CD4-positive, alpha-beta memory T cell (primary cell): ENCODE measurements around the gene ATG13. TPM values are rescaled to one million over a fixed set of nuclear protein-coding genes. Genes with fewer than 3 reads are reported as not detected.
"Not testable (repeated sequence)": the region's sequence is repeated elsewhere in the genome, so short reads cannot be mapped to it uniquely, and the experiment has no call there.

Experiments used
- CTCF ChIA-PET: fragments of 350-600 bp; sonication (Branson Sonifier 250); formaldehyde crosslinking; loops from one replicate; lab custom pipeline; 2021; ENCODE audit warnings: inconsistent platforms; ENCODE audit not compliant: partially characterized antibody; lab: Charles Lee
- POLR2A ChIA-PET: fragments of 350-600 bp; sonication (Branson Sonifier 250); formaldehyde crosslinking; loops from one replicate; lab custom pipeline; 2021; ENCODE audit not compliant: partially characterized antibody; lab: Charles Lee
- DNase-seq, 5 donors: peaks; one replicate each; pipeline versions ENCODE4 v3.0.0 to v3.0.0-alpha.2; 2020 to 2022; ENCODE audit warnings: mixed read lengths in 1 of 5
- H3K27ac ChIP-seq: one replicate; pipeline ENCODE4 v1.7.0; 2013; ENCODE audit warnings: low read depth, low read length
- H3K27me3 ChIP-seq: 2 replicates; pipeline ENCODE4 v1.7.0; 2013; ENCODE audit warnings: mild to moderate bottlenecking, low read length, moderate library complexity; ENCODE audit not compliant: insufficient read depth
- H3K36me3 ChIP-seq: 2 replicates; pipeline ENCODE4 v1.7.0; 2013; ENCODE audit warnings: mild to moderate bottlenecking, low read length, moderate library complexity; ENCODE audit not compliant: insufficient read depth
- H3K4me1 ChIP-seq: 2 replicates; pipeline ENCODE4 v1.7.0; 2013; ENCODE audit warnings: mild to moderate bottlenecking, low read length, moderate library complexity; ENCODE audit not compliant: insufficient read depth
- H3K4me3 ChIP-seq, 2 donors: one replicate each; pipeline ENCODE4 v1.7.0; 2013; ENCODE audit warnings: low read length in 2 of 2, mild to moderate bottlenecking in 1 of 2
- H3K9me3 ChIP-seq, 2 donors: one replicate each; pipeline ENCODE4 v1.7.0; 2013; ENCODE audit warnings: low read length in 2 of 2, control low read depth in 1 of 2; ENCODE audit not compliant: control insufficient read depth in 1 of 2
- H3K27ac Mint-ChIP-seq, 7 donors: one replicate each; pipeline ENCODE4 v1.8.0; 2020 to 2021; ENCODE audit warnings: mixed read lengths in 7 of 7, mild to moderate bottlenecking in 6 of 7, inconsistent platforms in 3 of 7, moderate library complexity in 3 of 7
- H3K27me3 Mint-ChIP-seq, 2 donors: one replicate each; pipeline ENCODE4 v1.8.0; 2020 to 2021; ENCODE audit warnings: mixed read lengths in 2 of 2
- H3K36me3 Mint-ChIP-seq, 2 donors: one replicate each; pipeline ENCODE4 v1.8.0; 2020 to 2021; ENCODE audit warnings: mixed read lengths in 2 of 2, inconsistent platforms in 1 of 2, mild to moderate bottlenecking in 1 of 2
- H3K4me1 Mint-ChIP-seq, 4 donors: one replicate each; pipeline ENCODE4 v1.8.0; 2020 to 2021; ENCODE audit warnings: mixed read lengths in 4 of 4, mild to moderate bottlenecking in 1 of 4
- H3K4me3 Mint-ChIP-seq, 8 donors: one replicate each; pipeline ENCODE4 v1.8.0; 2020 to 2021; ENCODE audit warnings: mixed read lengths in 8 of 8, mild to moderate bottlenecking in 7 of 8, moderate library complexity in 6 of 8, inconsistent platforms in 3 of 8
- H3K9me3 Mint-ChIP-seq, 8 donors: one replicate each; pipeline ENCODE4 v1.8.0; 2020 to 2021; ENCODE audit warnings: mixed read lengths in 8 of 8, mild to moderate bottlenecking in 5 of 8, inconsistent platforms in 3 of 8, moderate library complexity in 1 of 8
- intact Hi-C: fragments of 100-400 bp; cut with micrococcal nuclease; formaldehyde crosslinking; loops from one replicate; pipeline ENCODE4 v1.15.1; 2023
- polyA plus RNA-seq, 2 donors: library from polyadenylated mRNA; unstranded; fragments of 300-500 nt; fragmentation: Illumina TruSeq; gene quantifications; one replicate each; pipeline ENCODE4 v1.2.3, GENCODE V29; 2021
- total RNA-seq, 2 experiments: library from RNA; stranded (reverse); gene quantifications; one replicate each; pipeline ENCODE4 v1.2.3, GENCODE V29; 2021

The ATG13 gene
- total and polyA plus RNA-seq, 4 experiments from 2014 or later: 64.2 to 96.2 (median 76.0) TPM

DNA sequence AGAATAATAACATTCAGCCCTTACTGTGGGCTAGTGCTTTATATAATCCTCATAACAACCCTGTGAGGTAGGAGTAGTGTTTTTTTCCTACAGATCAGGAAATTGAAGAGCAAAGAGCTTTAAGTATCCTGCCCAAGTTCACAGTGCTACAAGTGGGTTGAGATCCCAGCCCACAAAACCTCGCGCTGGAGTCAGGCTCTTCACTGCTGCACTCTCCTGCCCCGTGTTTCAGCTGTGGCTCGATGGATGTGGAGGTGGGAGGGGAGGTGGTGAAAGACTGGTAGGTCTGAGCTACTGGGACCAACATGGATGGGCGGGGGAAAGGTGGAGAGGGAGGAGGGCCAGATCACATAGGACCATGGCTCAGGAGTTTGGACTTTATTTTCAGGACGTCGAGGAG, 89.5 kb downstream of the ATG13 start:
- Mint-ChIP-seq H3K4me3 (no peak overlapping the region), H3K27ac (peak overlapping the region in 3 of 7 donors; percentile 1 to 57 (median 42)), H3K4me1 (peaks cover 12 to 18% (median 15%) of the 10 kb centered on the region in 4 donors), H3K9me3 (no peaks in the 10 kb centered on the region), H3K27me3 (no peaks in the 10 kb centered on the region), H3K36me3 (peaks cover 18 to 47% of the 10 kb centered on the region in 2 donors)
- Histone ChIP-seq H3K4me3 (no peak overlapping the region), H3K27me3 (no peaks in the 10 kb centered on the region), H3K9me3 (no peaks in the 10 kb centered on the region), H3K36me3 (peaks cover 44% of the 10 kb centered on the region), H3K27ac (no peak overlapping the region), H3K4me1 (peaks cover 16% of the 10 kb centered on the region)
- POLR2A ChIA-PET: no interaction called here
- CTCF ChIA-PET: interaction anchor here (1.5 kb wide), 1 partner anchor 37 kb away, joined by 7 read pairs; no protein-coding TSS in a partner anchor
- DNase-seq: no peak
- intact Hi-C loops: no loop called here

DNA sequence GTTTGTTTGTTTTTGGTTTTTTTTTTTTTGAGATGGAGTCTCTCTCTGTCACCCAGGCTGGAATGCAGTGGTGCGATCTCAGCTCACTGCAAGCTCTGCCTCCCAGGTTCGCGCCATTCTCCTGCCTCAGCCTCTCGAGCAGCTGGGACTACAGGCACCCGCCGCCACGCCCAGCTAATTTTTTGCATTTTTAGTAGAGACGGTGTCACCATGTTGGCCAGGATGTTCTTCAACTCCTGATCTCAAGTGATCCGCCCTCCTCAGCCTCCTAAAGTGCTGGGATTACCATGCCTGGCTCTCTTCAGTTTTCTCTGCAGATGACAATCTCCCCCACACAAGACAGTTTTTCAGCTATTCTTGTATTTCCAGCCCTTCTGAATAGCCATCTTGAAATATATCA, 92.0 kb downstream of the ATG13 start:
- POLR2A ChIA-PET: interaction anchor here (1.2 kb wide), 1 partner anchor 8 kb away, joined by 4 read pairs; the partner anchor contains the start of gene ZNF408
- H3K4me3 ChIP-seq, H3K27me3 Mint-ChIP-seq, H3K9me3 Mint-ChIP-seq, intact Hi-C loops, H3K4me1 ChIP-seq, H3K4me3 Mint-ChIP-seq, CTCF ChIA-PET, H3K27me3 ChIP-seq, DNase-seq, H3K27ac ChIP-seq, H3K4me1 Mint-ChIP-seq, H3K9me3 ChIP-seq: not testable (repeated sequence)
- Mint-ChIP-seq H3K27ac (peak overlapping the region in 1 of 7 donors; percentile 64), H3K36me3 (peaks cover 4 to 26% of the 10 kb centered on the region in 2 donors)
- peaks cover 25% of the 10 kb centered on the region for H3K36me3 ChIP-seq

DNA sequence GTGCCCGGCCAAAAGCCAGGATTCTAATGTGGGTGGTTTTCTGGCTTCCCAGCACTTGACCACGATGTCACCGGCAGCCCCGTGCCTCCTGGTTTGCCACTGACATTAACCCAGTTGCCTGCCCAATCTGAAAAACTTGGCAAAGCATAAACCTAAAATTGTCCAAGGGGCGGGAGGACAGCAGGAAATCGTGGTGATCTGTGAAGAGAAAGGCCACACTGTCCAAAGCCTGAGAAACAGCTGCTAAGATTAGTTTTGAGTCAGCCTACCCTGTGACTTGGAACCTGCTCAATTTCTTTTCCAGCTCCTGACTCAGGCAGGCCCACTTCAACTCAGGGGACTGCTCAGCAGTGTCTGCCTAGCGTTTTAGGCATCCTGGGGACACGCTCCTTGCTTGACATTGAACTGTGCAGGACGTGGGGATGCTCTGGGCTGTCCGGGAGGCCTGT, 93.5 kb downstream of the ATG13 start:
- POLR2A ChIA-PET: interaction anchor here (1.1 kb wide), 1 partner anchor 10 kb away, joined by 3 read pairs; the partner anchor contains the start of genes ARHGAP1 and ZNF408
- intact Hi-C loops: no loop called here
- Mint-ChIP-seq H3K27me3 (no peaks in the 10 kb centered on the region), H3K4me3 (no peak overlapping the region), H3K27ac (peak overlapping the region in 1 of 7 donors; percentile 29), H3K9me3 (no peaks in the 10 kb centered on the region), H3K36me3 (peaks cover 4 to 19% of the 10 kb centered on the region in 2 donors), H3K4me1 (peaks cover 0 to 6% (median 2%) of the 10 kb centered on the region in 4 donors)
- H3K9me3 ChIP-seq: no peaks in the 10 kb centered on the region
- peaks cover 11% of the 10 kb centered on the region for H3K36me3 ChIP-seq
- H3K27me3 ChIP-seq: no peaks in the 10 kb centered on the region
- no peak overlapping the region for H3K27ac ChIP-seq
- CTCF ChIA-PET: no interaction called here
- H3K4me1 ChIP-seq: no peaks in the 10 kb centered on the region
- no peak overlapping the region for H3K4me3 ChIP-seq
- DNase-seq: no peak

DNA sequence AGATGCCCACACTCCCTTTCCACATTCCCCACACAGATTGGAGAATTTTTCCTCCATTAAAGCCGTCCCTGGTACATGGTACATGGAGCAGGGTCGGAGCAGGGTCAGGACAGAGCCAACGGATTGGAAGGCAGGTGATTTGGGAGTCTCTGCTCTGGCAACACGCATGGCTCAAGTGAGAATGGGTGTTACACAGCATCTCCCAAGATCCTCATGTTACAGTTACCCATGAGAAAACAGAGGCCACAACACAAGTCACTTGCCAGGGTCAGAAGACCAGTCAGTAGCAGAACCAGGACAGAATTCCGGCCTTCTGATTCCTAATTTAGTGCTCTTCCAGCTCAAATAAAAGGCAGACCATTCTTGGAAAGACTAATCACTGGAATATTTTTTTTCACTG, 94.0 kb downstream of the ATG13 start:
- no peaks in the 10 kb centered on the region for H3K27me3 Mint-ChIP-seq
- no peak overlapping the region for H3K27ac Mint-ChIP-seq
- Histone ChIP-seq H3K9me3 (no peaks in the 10 kb centered on the region), H3K4me3 (no peak overlapping the region), H3K4me1 (no peaks in the 10 kb centered on the region), H3K36me3 (peaks cover 7% of the 10 kb centered on the region), H3K27me3 (no peaks in the 10 kb centered on the region), H3K27ac (no peak overlapping the region)
- POLR2A ChIA-PET: interaction anchor here (0.7 to 1.1 kb wide), 2 partner anchors 11 to 52 kb away, joined by 3 read pairs; partner anchors contain the start of genes ARHGAP1 and ZNF408
- no peak for DNase-seq
- H3K9me3 Mint-ChIP-seq: no peaks in the 10 kb centered on the region
- H3K4me1 Mint-ChIP-seq: peaks cover 0 to 6% (median 2%) of the 10 kb centered on the region in 4 donors
- H3K4me3 Mint-ChIP-seq: no peak overlapping the region
- intact Hi-C loops: no loop called here
- H3K36me3 Mint-ChIP-seq: peaks cover 4 to 15% of the 10 kb centered on the region in 2 donors
- CTCF ChIA-PET: no interaction called here

DNA sequence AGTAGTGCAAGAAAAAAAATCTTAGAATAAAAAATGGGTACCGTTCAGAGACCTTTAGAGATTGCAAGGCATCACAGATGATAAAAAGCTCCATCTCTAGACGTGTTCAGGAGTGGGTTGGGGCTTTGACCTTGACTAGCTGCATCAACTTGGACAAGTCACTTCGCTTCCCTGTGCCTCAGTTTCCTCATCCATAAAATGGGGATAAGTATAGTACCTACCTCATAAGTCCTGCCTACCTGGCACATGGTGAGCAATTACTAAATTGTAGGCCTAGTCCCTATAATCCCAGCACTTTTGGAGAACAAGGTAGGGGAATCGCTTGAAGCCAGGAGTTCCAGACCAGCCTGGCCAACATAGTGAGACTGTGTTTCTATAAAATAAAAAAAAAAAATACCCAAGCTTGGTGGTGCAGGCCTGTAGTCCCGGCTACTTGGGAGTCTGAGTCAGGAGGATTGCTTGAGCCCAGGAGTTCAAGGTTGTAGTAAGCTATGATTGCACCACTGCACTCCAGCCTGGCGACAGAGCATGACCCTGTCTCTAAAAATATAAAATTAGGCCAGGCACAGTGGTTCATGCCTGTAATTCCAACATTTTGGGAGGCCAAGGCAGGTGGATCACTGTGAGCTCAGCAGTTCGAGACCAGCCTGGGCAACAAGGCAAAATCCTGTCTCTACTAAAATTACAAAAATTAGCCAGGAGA, 95.7 kb downstream of the ATG13 start:
- peaks cover under 1% of the 10 kb centered on the region for H3K4me1 ChIP-seq
- ChIA-PET CTCF (no interaction called here), POLR2A (no interaction called here)
- no peak overlapping the region for H3K27ac ChIP-seq
- Mint-ChIP-seq H3K27me3 (no peaks in the 10 kb centered on the region), H3K9me3 (no peaks in the 10 kb centered on the region), H3K4me1 (peaks cover 0 to 2% (median 1%) of the 10 kb centered on the region in 4 donors), H3K4me3 (no peak overlapping the region), H3K36me3 (no peaks in the 10 kb centered on the region), H3K27ac (no peak overlapping the region)
- no peaks in the 10 kb centered on the region for H3K9me3 ChIP-seq
- no peaks in the 10 kb centered on the region for H3K36me3 ChIP-seq
- no peaks in the 10 kb centered on the region for H3K27me3 ChIP-seq
- no peak for DNase-seq
- intact Hi-C loops: no loop called here
- H3K4me3 ChIP-seq: no peak overlapping the region

DNA sequence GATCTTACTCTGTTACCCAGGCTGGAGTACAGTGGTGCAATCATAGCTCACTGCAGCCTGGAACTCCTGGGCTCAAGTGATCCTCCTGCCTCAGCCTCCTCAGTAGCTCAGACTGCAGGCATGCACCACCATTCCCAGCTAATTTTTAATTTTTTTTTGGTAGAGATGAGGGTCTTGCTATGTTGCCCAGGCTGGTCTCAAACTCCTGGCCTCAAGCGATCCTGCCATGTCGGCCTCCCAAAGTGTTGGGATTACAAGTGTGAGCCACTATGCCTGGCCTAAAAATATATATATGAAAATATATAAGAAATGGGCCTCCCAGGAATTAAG, 100.4 kb downstream of the ATG13 start:
- CTCF ChIA-PET, H3K27ac ChIP-seq, H3K9me3 ChIP-seq, H3K36me3 ChIP-seq, H3K36me3 Mint-ChIP-seq, POLR2A ChIA-PET, H3K9me3 Mint-ChIP-seq, H3K4me1 ChIP-seq, H3K4me3 Mint-ChIP-seq, H3K27me3 ChIP-seq, intact Hi-C loops, H3K27me3 Mint-ChIP-seq, H3K4me3 ChIP-seq, DNase-seq: not testable (repeated sequence)
- H3K4me1 Mint-ChIP-seq: peaks cover 7 to 17% (median 8%) of the 10 kb centered on the region in 4 donors
- H3K27ac Mint-ChIP-seq: peak overlapping the region in 2 of 7 donors; percentile 23 to 57

DNA sequence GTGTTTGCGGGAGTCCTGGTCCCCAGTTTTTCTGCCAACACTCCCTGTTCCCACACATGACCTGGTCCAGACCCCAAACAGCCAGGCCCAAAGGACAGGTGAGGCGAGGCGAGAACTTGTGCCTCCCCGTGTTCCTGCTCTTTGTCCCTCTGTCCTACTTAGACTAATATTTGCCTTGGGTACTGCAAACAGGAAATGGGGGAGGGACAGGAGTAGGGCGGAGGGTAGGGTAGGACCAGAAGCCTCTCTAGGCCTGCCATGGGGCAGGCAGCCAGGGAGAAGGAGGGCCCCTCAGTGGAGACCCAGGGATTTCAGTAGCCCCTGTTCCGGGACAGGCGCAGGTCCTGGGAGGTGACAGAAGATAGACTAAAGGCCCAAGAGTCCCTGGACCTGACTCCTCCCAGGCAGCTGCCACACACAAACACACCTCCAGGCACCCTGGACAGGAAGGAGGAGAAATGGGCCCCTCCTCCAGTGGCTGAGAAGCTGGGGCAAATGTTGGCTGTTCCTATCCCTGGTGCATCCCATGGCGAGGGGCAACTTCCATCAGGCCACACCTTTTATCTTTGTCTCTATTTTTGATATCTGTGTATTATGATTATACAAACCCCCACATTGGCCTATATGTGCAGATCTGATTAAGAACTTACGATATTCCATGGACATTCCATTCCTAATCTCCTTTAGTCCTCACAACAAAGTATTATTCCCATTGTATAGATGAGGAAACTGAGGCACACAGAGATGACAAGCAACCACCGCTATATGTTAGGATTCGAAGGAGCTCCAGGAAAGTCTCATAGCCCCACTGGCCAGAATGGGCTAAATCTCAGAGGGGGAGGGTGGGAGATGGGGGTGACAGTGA, 101.0 kb downstream of the ATG13 start:
- Histone ChIP-seq H3K36me3 (no peaks in the 10 kb centered on the region), H3K27ac (no peak overlapping the region), H3K4me3 (no peak overlapping the region), H3K27me3 (no peaks in the 10 kb centered on the region), H3K4me1 (peaks cover 8% of the 10 kb centered on the region), H3K9me3 (no peaks in the 10 kb centered on the region)
- intact Hi-C loops: no loop called here
- DNase-seq: no peak
- ChIA-PET POLR2A (no interaction called here), CTCF (interaction anchor here (1.2 kb wide), 1 partner anchor 47 kb away, joined by 4 read pairs; no protein-coding TSS in a partner anchor)
- peaks cover 7 to 17% (median 8%) of the 10 kb centered on the region in 4 donors for H3K4me1 Mint-ChIP-seq
- H3K27me3 Mint-ChIP-seq: no peaks in the 10 kb centered on the region
- H3K27ac Mint-ChIP-seq: peak overlapping the region in 2 of 7 donors; percentile 57 to 70
- H3K9me3 Mint-ChIP-seq: no peaks in the 10 kb centered on the region
- H3K36me3 Mint-ChIP-seq: no peaks in the 10 kb centered on the region
- H3K4me3 Mint-ChIP-seq: no peak overlapping the region
